ENCODE measurements around the gene WDR45. TPM values are rescaled to one million over a fixed set of nuclear protein-coding genes. Genes with fewer than 3 reads are reported as not detected.

The WDR45 gene
- total RNA-seq, 1 experiment from 2014 or later = 31.5 TPM

- H3K4me1 Mint-ChIP-seq = peaks cover 2 to 9% of the 10 kb centered on the region in 2 experiments; a peak in 2 of 4 replicates
- peaks cover 13 to 57% (median 33%) of the 10 kb centered on the region in 3 experiments for H3K36me3 Mint-ChIP-seq (ENCODE audit: insufficient read depth in 1 of 3, low read depth in 3 of 3)
- Histone ChIP-seq H3K56ac (ENCODE audit: insufficient read length, low read depth, low read length) (no peak overlapping the region), H3K79me1 (ENCODE audit: insufficient read depth, low read depth, low read length, poor library complexity, severe bottlenecking) (peaks cover 2% of the 10 kb centered on the region), H3K14ac (ENCODE audit: insufficient read depth, low read length) (no peak overlapping the region), H3T11ph (ENCODE audit: low read length) (no peak overlapping the region), H2BK20ac (ENCODE audit: low read depth, low read length, poor library complexity, severe bottlenecking) (no peak overlapping the region), H4K91ac (ENCODE audit: insufficient read length, low read depth, low read length) (no peak overlapping the region), H3K23me2 (ENCODE audit: insufficient read length, low read depth, low read length, poor library complexity, severe bottlenecking) (peaks cover 2% of the 10 kb centered on the region), H2BK5ac (ENCODE audit: insufficient read length, low read length) (no peak overlapping the region), H3K4ac (ENCODE audit: low read depth, low read length) (no peak overlapping the region), H3K27me3 (ENCODE audit: insufficient read depth, low read length) (no peaks in the 10 kb centered on the region), H3K23ac (ENCODE audit: insufficient read length, low read depth, low read length) (no peak overlapping the region), H4K8ac (replicated peaks; ENCODE audit: insufficient read length, low read depth, low read length) (no peak overlapping the region), H3K27ac (ENCODE audit: insufficient read length, low read depth, low read length) (no peak overlapping the region), H2AK5ac (ENCODE audit: insufficient read length, low read length) (no peak overlapping the region), H3K4me1 (ENCODE audit: insufficient read depth, low read length) (no peaks in the 10 kb centered on the region), H3K9me3 (ENCODE audit: control insufficient read depth, low read depth, low read length) (no peaks in the 10 kb centered on the region), H2BK120ac (ENCODE audit: low read depth, low read length, poor library complexity, severe bottlenecking) (no peak overlapping the region), H3K4me2 (ENCODE audit: insufficient read depth, insufficient read length, low read length) (no peak overlapping the region), H3K9ac (ENCODE audit: extremely low read depth, insufficient read length, low read length) (no peak overlapping the region), H3K18ac (ENCODE audit: insufficient read length, low read depth, low read length) (no peak overlapping the region), H2BK15ac (ENCODE audit: low read depth, low read length) (no peak overlapping the region), H3K79me2 (ENCODE audit: insufficient read depth, low read length) (peaks cover 3% of the 10 kb centered on the region), H2AFZ (ENCODE audit: low read length) (no peak overlapping the region), H2BK12ac (ENCODE audit: insufficient read length, low read depth, low read length) (no peak overlapping the region), H4K20me1 (ENCODE audit: control insufficient read depth, insufficient read depth, insufficient read length) (no peaks in the 10 kb centered on the region), H4K5ac (ENCODE audit: insufficient read length, low read depth, low read length) (no peak overlapping the region)
- peaks cover 69 to 83% of the 10 kb centered on the region in 2 experiments for H3K9me3 Mint-ChIP-seq
- TF ChIP-seq CTCF (conservative IDR thresholded peaks at IDR 0.05) = no peak
- no peak overlapping the region for H3K4me3 Mint-ChIP-seq
- H3K27ac Mint-ChIP-seq = no peak overlapping the region
- H3K27me3 Mint-ChIP-seq (ENCODE audit: low read depth) = peaks cover 1% of the 10 kb centered on the region; the same call in 1 of the 2 replicates
- no CpG with 5 or more reads among the region's 9 CpGs for WGBS (ENCODE audit: extremely low coverage, insufficient read length, low lambda C conversion rate)
- no peak for DNase-seq
Measured at GRCh38 chrX:49063715-49064114, 16.0 kb downstream of the WDR45 start.

Measured in H9 (cell line).